Fibroblast of skin of back (primary cell): ENCODE results near the gene DDIT3.
"Not testable (repeated sequence)": the region's sequence is repeated elsewhere in the genome, so short reads cannot be mapped to it uniquely, and the experiment has no call there.

ENCODE experiments used
- DNase-seq: peaks from one replicate; pipeline ENCODE4 v3.0.0-alpha.2; 2013

DDIT3 gene

GRCh38 chr12:57513266-57513665, 7.0 kb downstream of the DDIT3 start:
- DNase-seq = no peak

GRCh38 chr12:57512665-57513064, 7.6 kb downstream of the DDIT3 start:
- DNase-seq = no peak

GRCh38 chr12:57511588-57512325, 8.6 kb downstream of the DDIT3 start:
- DNase-seq = no peak

- DNase-seq = no peak
These were observed 9.2 kb downstream of the DDIT3 start for GRCh38 chr12:57511161-57511560.

DNA sequence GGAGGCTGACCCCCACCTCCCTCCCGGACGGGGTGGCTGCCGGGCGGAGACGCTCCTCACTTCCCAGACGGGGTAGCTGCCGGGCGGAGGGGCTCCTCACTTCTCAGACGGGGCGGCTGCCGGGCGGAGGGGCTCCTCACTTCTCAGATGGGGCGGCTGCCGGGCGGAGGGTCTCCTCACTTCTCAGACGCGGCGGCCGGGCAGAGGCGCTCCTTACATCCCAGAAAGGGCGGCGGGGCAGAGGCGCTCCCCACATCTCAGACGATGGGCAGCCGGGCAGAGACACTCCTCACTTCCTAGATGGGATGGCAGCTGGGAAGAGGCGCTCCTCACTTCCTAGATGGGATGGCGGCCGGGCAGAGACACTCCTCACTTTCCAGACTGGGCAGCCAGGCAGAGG, 12.5 kb downstream of the DDIT3 start:
- not testable (repeated sequence) for DNase-seq

DNA sequence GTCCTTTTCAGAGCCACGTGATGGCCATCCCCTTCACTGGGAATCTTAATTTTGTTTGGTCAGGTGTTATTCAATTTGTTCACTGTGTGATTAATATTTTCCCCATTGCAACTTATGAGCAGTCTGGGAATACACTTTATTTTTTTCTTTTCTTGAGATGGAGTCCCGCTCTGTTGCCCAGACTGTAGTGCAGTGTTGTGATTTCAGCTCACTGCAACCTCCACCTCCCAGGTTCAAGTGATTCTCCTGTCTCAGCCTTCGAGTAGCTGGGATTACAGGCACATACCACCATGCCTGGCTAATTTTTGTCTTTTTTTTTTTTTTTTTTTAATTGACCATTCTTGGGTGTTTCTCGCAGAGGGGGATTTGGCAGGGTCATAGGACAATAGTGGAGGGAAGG, 13.8 kb downstream of the DDIT3 start:
- not testable (repeated sequence) for DNase-seq

DNA sequence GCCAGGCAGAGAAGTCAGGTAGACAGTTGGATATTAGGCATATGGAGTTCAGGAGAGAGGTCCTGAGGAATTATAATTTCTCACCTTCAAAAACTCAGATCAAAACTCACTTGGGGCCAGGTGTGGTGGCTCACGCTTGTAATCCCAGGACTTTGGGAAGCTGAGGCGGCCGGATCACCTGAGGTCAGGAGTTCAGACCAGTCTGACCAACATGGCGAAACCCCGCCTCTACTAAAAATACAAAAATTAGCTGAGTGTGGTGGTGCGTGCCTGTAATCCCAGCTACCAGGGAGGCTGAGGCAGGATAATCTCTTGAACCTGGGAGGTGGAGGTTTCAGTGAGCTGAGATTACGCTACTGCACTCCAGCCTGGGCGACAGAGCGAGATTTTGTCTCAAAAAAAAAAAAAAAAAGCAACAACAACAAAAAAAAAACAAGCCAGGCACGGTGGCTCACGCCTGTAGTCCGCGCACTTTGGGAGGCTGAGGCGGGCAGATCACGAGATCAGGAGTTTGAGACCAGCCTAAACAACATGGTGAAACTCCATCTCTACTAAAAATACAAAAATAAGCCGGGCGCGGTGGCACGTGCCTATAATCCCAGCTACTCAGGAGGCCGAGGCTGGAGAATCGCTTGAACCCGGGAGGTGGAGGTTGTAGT, 17.9 kb downstream of the DDIT3 start:
- DNase-seq = not testable (repeated sequence)

DNA sequence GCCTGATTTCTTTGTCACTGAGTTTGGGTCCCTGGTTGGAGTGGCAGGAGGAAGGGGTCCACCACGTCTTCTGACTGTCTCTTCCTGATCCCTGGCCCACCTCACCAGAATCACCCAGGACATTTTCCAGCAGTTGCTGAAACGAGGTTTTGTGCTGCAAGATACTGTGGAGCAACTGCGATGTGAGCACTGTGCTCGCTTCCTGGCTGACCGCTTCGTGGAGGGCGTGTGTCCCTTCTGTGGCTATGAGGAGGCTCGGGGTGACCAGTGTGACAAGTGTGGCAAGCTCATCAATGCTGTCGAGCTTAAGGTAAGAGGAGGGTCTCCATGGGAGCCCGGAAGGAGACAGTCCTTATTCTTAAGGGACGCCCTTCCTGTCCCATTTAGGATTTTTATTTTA, 20.1 kb downstream of the DDIT3 start:
- no peak for DNase-seq

DNA sequence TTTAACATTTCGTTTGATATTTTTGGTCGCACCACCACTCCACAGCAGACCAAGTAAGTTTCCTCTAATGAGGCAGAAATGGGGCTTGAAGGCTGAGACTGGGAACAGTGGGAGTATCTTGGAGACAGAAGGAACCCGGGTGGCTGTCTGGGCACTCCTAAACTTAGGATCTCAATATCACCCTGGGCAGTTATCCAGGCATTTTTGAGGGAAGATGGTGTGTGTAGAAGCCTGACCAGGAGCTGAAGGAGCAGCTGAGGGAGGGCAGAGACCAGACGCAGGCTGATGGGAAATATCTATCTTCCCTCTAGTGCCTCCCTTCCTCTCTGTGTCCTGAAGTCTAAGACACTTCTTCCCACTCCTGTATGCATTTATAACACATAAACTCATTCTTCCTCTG, 21.7 kb downstream of the DDIT3 start:
- DNase-seq = no peak

GRCh38 chr12:57498132-57498502, 22.2 kb downstream of the DDIT3 start:
- no peak for DNase-seq

DNA sequence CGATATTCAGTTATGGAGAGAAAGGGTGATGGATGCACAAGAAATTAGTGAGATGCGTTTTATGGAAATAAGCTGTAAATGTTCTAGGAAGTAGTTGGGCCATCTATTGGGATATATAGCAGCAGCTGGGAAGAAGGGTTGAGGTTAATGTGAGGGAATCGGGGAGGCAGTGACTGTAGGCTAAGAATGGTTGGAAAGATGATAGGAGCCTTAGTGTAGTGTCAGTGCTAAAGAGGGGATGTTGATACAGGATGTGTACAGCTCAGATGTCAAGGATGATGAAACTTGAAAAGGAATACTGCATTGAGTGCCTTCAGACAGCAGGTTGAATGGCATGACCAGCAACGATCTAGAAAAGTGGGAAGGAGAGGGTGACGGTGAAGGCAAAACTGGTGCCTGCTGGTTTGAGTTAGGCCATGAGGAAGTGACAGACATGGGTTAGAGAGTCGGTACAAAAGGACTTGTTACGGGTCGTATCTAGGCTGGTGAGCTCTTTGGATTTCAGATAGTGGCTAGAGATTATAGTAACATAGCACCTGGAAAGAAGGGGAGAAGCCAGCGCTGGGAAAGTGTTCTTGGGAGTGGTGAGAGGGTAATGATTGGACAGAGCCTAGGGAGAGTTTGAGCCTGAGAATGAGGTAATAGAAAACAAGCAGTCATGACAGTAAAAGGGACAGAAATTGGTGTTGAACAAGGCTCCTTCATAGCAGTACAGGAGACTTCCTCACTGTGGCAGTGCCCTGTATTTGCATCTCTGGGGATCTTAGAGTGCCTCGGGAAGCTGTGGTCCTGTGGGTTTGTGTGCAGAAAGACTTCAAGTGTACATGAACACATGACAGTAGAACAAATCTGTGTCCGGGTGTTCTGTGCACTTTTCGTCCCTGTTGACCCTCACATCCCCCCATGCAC, 22.8 kb downstream of the DDIT3 start:
- DNase-seq = no peak

DNA sequence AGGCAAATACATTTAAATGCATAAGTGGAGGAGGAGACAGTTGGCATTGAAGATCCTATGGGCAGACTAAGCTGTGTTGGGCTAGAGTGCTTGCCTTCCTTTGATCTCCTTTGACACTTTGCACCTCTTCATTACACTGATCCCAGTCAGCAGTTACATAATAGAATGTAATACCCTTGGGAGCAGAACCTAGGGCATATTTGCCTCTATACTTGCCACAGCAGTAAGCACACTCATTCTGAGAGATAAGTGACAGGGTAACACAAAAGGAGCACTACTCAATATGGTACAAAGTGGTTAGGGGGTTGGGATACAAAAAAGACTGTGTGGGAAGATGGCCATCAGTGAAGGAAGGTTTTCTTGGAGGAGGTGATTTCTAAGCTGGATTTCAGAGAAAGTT, 23.5 kb downstream of the DDIT3 start:
- no peak for DNase-seq

DNA sequence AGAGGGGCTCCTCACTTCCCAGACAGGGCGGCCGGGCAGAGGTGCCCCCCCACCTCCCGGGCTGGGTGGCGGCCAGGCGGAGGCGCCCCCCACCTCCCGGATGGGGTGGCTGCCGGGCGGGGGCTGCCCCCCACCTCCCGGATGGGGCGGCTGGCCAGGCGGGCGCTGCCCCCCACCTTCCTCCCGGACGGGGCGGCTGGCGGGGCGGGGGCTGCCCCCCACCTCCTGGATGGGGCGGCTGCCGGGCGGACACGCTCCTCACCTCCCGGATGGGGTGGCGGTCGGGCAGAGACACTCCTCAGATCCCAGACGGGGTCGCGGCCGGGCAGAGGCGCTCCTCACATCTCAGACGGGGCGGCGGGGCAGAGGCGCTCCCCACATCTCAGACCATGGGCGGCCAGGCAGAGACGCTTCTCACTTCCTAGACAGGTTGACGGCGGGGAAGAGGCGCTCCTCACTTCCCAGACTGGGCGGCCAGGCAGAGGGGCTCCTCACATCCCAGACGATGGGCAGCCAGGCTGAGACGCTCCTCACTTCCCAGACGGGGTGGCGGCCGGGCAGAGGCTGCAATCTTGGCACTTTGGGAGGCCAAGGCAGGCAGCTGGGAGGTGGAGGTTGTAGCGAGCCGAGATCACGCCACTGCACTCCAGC, 25.1 kb downstream of the DDIT3 start:
- DNase-seq = not testable (repeated sequence)

DNA sequence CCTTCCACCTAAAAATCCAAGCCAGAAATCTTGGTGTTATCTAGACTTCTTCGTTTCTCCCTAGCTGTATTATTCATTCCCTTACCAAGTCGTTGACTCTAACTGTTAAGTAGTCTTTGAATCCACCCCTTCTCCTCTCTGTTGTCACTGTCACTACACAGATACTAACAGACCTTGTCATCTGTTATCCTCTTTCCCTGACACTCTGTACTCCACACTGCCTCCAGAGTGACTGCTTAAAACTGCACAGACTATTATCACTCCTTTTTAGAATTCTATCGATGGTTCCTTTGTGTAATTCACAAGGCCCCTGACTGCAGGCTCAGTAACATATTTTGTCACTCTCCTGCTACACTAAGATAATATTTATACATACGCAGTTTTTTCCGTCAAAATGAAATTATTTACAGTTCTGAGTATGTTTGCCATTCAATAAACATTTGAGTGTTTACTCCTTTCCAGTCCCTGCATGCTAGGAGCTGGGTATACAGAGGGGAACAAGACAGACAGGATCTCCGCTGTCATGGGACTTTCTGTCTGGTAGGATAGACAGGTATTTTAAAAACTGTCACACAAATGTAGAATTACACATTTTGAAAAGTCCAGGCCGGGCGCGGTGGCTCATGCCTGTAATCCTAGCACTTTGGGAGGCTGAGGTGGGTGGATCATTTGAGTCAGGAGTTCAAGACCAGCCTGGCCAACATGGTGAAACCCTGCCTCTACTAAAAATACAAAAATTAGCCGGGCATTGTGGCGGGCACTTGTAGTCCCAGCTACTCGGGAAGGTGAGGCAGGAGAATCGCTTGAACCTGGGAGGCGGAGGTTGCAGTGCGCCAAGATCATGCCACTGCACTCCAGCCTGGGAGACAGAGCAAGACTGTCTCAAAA, 28.7 kb downstream of the DDIT3 start:
- DNase-seq = peak; percentile 29

GRCh38 chr12:57490126-57490525, 30.2 kb downstream of the DDIT3 start:
- DNase-seq = no peak

DNA sequence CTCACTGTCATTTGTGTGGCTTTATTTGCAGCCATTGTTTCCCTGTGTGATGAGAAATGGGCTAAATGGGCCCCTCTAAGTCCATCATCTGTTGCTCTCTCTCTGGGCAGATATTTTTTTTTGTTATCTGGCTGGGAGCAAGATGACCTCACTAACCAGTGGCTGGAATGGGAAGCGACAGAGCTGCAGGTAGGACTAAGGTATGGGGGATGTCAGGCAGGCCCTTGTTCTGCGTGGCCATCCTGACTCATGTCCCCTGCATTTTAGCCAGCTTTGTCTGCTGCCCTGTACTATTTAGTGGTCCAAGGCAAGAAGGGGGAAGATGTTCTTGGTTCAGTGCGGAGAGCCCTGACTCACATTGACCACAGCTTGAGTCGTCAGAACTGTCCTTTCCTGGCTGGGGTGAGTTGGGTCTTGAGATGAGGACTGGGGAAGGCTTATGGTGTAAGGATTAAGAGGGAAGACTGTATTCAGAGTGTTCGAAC, 31.1 kb downstream of the DDIT3 start:
- DNase-seq = no peak

GRCh38 chr12:57488402-57489156, 31.7 kb downstream of the DDIT3 start:
- no peak for DNase-seq

GRCh38 chr12:57487597-57488401, 32.5 kb downstream of the DDIT3 start, which contains the start of gene MARS1:
Gene MARS1 (plus strand): TSS chr12:57488068. CDS start chr12:57488091, 23 bp downstream.
- peak; percentile 98 for DNase-seq

- DNase-seq = no peak
These were observed 33.2 kb downstream of the DDIT3 start for GRCh38 chr12:57487055-57487596.
